Measurements from ENCODE around the gene OR4M1.
"Not testable (repeated sequence)": the region's sequence is repeated elsewhere in the genome, so short reads cannot be mapped to it uniquely, and the experiment has no call there.

OR4M1 gene, protein sequence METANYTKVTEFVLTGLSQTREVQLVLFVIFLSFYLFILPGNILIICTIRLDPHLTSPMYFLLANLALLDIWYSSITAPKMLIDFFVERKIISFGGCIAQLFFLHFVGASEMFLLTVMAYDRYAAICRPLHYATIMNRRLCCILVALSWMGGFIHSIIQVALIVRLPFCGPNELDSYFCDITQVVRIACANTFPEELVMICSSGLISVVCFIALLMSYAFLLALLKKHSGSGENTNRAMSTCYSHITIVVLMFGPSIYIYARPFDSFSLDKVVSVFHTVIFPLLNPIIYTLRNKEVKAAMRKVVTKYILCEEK

DNA sequence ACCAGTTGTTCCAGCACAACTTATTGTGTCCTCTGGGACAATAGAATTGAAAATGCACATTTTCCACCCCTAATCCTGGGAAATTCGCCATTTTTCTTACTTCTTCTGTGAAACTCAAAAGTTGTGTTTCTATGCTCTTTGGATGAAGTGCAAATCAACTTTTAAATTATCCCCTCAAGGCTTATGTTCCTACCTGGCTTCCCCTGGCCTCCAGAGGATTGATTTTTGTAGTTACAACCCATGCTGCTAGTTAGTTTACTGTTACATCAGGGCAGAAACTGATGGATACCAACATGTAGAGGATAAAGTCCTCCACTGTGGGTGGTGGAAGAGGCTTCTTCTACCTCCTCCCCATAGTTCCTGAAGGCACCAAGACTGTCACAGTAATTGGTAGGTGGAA is at the start of gene OR4M1:
Gene OR4M1 (plus strand): TSS at position 301 of the 400 bp plus-strand sequence. CDS start 6,819 bp downstream, outside the sequence.
- DNase-seq, result not testable (repeated sequence)

DNA sequence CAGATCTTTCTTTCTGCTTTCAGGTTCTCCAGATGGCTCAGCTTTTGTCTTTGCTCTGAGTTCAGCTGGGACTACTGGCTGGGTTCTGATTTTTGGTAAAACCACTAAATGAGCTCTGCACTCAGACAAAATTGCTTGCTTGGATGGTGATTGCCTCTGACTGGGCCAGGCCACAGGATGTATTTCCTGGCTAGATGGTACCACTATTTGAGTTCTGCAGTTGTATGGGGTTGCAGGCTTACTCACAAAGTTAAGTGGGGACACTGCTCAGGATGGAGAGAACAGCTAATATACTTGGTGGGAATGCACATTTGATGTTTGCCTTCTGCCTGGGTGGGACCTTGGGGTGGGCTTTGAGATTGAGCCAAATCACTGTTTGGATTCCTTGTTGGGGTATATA is 43.9 kb upstream of the OR4M1 start:
- no peak for DNase-seq

DNA sequence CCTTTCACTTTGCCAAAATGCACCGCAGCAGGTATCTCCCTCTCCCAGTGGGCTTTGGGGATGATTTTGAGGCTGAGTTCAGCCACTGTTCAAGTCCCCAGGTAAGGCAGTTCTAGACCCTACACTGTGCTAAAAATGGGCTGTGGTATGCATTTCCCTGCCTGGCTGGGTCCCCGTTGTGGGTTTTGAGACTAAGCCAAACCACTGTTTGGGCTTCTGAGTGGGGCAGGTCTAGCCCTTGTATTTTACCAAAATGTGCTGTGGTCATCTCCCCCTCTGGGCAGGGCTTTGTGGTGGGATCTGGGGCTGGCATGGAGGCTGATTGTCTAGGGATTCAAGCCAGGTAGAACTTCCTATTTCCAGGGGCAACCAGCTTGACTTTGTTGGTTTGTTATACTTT is 43.5 kb upstream of the OR4M1 start:
- no peak for DNase-seq

DNA sequence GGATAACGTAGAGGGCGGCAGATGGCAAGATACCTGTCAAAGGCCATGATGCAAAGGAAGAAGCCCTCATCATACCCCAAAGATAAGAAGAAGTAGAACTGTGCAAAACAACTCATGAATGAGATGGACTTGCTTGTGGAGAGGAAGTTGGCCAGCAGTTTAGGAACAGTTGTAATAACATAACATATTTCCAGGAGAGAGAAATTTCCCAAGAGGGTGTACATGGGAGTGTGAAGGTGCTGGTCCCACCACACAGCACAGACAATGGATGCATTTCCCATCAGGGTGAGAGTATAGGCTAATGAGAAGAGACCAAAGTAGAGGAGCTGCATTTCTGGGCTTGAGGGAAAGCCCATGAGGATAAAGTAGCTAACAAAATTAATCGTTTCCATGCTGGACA is 39.4 kb upstream of the OR4M1 start:
- DNase-seq, result not testable (repeated sequence)

DNA sequence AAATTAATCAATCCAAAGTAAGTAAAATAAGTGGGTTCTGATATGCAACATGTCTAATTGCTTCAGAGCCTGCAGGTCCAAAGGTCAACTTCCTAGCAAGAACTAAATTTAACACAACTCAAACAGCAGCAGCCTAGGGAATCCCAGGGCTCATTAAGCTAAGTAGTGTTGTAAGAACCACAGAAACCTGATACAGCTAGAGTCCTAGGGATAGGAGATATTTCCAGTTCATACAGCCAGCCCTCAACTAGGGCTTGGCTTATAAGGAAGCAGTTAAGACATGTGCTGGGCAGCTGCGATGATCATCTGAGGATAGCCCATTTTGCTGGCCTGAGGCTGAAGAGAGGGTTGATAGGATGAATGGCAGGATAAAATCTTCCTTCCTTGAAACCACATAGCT is 30.0 kb upstream of the OR4M1 start, which contains the start of gene OR4Q3:
Gene OR4Q3 (plus strand): TSS at position 316 of the 400 bp plus-strand sequence.
- no peak for DNase-seq

DNA sequence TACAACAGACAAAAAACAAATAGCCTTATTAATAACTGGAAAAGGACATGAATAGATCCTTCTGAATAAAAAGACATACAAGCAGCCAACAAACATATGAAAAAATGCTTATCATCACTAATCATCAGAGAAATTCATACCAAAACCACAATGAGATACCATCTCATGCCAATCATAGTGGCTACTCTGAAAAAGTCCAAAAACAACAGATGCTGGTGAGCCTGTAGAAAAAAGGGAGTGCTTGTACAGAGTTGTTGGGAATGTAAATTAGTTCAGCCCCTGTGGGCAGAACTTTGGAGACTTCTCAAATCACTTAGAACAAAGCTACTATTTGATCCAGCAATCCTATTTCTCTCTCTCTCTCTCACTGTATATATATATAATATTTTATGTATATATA is 21.0 kb upstream of the OR4M1 start:
- not testable (repeated sequence) for DNase-seq

DNA sequence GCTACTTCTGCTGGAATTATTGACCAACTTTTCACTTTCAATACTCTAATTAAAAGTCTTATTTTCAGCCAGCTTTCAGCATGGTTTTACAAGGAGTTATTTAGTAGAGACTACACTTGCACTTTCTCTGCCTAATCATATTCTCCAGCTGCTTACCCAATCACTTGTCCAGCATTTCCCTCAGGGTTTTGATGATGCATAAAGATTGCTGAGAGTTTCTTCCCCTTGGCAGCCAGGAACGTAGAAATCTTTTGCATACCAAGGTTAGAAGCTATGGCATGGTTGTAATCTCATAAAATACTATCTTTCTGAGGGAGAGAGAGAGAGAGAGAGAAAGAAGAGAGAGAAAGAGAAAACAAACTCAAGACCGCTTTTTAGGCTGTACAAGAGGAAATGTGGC is 19.1 kb upstream of the OR4M1 start:
- no peak for DNase-seq

DNA sequence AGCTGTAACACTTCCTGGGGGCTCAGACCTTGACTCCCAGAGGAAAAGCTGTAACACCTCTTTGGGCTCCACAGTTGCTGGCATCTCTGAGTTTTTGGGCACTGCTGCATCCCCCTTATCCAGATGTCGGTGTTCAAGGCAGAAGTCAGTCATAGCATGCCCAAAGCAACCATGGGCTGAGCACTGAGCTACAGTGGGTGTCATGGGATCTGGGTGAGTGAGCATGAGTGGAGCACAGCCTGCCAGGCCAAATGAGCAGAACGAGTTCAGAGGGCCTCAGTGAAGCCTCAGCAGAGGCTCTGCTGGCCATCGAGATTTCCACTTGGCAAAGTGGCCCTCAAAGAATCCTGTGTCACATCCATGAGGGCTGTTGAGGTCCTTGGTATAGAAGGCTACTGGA is 1.8 kb upstream of the OR4M1 start:
- DNase-seq, result not testable (repeated sequence)

DNA sequence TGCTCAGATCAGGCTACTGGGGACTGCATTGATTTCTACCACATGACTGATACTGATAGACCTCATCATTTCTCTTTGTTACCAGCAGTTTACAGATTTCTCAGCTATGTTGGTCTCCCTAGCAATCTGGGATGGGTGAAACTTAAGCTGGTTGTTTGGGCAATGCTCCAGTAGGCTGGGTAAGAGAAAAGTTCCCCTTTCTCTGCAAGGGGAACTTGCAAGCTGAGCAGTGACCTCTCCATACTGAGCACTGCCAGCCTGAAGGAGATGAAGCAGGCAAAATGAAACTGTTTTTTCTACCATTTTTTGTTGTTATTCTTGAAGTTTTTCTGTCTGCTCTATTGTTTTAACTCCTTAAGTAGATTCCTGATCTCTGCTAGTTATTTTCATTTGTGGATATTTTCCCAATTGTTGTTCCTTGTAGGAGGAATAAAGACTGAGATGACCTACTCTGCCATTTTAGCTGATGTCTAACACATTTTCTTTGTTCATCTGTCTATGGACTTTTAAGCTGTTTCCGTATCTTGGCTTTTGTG is 1.3 kb upstream of the OR4M1 start:
- no peak for DNase-seq

DNA sequence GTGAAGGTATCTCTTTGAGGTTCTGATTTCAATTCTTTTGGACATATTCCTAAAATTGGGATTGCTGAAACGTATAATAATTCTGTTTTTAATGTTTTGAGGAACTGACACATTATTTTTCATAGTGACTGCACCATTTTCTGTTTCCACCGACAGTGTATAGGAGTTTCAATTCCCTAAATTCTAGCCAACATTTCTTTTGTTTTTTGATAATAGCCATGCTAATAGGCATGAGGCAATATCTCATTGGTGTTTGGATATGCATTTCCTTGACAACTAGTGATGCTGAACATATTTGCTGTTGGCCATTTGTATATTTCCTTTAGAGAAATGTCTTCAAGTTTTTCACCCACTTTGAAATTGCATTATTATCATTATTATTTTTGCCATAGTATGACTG is 850 bp upstream of the OR4M1 start:
- DNase-seq, result not testable (repeated sequence)

DNA sequence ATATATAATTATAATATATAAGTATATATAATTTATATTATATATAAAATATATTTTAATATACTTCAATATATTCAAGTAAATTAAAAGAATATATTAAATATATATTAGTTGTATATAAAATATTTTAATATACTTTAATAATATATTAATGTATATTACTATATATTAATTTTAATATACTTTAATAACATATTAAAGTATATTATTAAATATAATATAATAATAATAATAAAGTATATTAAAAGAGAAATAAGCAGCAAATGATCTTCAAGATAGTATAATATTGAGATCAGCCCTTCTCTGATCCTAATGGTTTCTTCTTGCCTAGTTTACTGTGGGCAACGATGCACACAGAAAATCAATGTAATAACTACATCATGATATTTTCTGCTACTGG is 2.3 kb downstream of the OR4M1 start:
- no peak for DNase-seq

DNA sequence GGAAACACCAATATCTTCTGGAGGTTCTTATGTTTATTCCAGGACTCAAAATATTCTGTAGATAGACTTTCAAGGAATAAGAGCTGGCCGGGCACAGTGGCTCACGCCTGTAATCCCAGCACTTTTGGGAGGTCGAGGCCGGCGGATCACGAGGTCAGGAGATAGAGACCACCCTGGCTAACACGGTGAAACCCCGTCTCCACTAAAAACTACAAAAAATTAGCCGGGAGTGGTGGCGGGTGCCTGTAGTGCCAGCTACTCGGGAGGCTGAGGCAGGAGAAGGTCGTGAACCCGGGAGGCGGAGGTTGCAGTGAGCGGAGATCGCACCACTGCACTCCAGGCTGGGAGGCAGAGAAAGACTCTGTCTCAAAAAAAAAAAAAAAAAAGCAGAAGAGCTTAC is 12.5 kb downstream of the OR4M1 start:
- DNase-seq, result not testable (repeated sequence)

DNA sequence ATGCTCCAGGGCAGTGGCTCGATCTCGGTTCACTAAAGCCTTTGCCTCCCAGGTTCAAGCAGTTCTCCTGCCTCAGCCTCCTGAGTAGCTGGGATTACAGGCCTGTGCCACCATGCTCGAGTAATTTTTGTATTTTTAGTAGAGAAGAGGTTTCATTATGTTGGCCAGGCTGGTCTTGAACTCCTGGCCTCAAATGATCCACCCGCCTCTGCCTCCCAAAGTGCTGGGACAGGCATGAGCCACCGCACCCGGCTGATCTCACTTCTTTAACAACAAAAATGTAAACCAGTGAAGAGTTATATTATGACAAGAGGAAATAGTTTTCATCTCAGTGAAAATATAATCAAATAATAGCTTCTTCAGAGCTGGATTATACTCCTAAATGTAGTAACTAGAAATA is 14.0 kb downstream of the OR4M1 start:
- not testable (repeated sequence) for DNase-seq

DNA sequence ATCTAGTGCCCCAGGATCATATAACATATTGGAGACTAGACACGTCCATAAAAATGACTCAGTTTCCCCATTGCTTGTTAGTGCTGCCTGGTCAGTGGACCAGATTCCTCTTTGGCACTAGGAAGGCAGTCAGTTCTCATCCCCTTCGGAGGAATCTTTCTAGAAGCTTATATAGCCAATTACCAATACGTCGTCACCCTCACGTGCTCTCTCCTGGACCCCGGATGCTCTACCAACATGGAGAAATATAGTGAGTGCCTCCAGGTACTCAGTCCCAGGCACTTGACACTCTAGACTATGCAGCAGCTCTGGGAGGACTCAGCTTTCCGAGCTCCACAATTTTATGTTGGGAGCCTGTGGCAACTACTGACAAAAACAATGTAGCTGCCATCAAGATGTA is 14.8 kb downstream of the OR4M1 start:
- DNase-seq, result not testable (repeated sequence)

DNA sequence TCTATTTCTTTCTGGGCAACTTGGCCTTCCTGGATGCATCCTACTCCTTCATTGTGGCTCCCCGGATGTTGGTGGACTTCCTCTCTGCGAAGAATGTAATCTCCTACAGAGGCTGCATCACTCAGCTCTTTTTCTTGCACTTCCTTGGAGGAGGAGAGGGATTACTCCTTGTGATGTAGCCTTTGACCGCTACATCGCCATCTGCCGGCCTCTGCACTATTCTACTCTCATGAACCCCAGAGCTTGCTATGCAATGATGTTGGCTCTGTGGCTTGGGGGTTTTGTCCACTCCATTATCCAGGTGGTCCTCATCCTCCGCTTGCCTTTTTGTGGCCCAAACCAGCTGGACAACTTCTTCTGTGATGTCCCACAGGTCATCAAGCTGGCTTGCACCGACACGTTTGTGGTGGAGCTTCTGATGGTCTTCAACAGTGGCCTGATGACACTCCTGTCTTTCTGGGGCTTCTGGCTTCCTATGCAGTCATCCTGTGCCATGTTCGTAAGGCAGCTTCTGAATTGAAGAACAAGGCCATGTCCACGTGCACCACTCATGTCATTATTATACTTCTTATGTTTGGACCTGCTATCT is 23.3 kb downstream of the OR4M1 start:
- DNase-seq, result not testable (repeated sequence)

DNA sequence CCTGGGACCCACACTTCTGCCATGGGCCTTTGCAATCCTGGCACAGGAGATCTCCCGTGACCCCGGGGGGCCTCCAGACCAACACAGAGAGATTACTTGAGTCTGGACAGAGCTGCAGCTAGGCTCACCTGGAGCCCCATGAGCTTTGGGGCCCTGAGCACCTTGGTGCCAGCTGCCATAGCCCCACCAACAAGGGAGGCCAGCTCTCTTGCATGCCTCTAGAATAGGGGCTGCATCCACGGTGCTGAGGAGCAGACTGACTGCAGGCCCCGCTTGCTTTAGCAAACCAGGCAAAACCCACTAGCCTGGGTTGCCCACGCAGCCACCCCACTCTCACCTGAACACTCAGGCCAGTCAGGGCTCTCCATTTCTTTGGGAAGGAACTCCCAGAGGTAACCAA is 26.6 kb downstream of the OR4M1 start:
- DNase-seq, result no peak

DNA sequence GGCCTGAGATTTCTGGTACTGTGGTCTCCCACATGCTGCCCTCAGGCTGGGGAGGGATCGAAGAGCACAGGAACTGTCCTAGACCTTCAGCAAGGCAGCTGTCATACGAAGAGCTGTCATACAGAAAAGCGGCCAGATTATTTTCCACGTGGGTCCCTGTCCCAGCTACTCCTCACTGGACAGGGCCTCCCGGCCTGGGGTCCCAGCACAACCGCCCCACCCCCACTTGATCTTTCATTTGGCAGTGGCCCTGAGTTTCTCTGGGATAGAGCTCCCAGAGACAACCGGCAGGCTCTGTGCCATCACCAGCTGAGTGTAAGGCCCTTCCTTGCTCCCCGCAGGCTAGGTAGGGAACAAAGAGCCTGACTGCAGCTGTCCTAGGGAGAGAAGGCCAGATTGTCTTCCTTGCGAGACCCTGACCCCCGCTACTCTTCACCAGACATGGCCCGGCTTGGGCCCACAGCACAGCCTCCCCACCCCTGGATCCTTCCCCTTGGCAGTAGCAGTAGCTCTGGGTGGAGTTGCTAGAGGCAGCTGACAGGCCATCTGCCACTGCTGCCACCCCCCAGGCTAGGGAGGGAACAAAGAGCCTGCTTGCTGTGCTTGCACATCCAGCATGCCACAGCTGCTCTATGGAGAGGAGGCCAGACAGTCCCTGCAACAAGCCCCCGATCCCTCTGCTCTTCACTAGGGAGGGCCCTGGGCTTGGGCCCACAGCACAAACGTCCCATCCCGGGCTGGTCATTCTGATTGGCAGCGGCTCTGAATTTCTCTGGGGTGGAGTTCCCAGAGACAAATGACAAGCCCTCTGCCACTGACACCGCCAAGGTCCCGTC is 27.2 kb downstream of the OR4M1 start:
- DNase-seq, result no peak

DNA sequence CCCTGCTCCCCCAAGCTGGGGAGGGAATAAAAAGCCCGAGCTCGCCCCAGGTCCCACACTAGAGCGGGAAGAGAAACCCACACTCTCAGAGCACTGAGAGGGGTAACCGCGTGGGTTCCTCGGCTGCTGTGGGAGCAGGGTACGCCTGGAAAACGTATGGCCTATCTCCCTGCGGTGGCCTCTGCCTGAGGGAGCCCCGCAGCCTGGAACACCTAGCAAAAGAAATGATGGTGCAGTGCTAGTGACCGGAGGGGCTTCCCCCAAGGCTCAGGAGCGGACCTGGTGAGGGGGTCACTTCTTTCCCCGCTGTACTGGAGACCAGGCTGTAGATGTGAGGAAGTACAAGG is 27.8 kb downstream of the OR4M1 start:
- DNase-seq, result no peak

DNA sequence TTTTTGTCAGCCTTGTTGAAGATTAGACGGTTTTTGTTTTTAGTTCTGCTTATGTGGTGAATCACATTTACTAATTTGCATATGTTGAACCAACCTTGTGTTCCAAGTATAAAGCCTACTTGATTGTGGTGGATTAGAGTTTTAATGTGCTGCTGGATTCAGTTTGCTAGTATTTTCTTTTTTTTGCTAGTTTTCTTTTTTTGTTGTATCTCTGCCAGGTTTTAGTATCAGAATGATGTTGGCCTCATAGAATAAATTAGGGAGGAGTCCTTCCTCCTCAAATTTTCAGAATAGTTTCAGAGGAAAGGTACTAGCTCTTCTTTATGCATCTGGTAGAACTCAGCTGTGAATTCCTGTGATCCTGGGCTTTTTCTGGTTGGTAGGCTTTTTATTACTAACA is 30.2 kb downstream of the OR4M1 start, which contains the start of gene OR4N2:
Gene OR4N2 (plus strand): TSS at position 301 of the 400 bp plus-strand sequence. CDS start 23,679 bp downstream, outside the sequence.
- not testable (repeated sequence) for DNase-seq

DNA sequence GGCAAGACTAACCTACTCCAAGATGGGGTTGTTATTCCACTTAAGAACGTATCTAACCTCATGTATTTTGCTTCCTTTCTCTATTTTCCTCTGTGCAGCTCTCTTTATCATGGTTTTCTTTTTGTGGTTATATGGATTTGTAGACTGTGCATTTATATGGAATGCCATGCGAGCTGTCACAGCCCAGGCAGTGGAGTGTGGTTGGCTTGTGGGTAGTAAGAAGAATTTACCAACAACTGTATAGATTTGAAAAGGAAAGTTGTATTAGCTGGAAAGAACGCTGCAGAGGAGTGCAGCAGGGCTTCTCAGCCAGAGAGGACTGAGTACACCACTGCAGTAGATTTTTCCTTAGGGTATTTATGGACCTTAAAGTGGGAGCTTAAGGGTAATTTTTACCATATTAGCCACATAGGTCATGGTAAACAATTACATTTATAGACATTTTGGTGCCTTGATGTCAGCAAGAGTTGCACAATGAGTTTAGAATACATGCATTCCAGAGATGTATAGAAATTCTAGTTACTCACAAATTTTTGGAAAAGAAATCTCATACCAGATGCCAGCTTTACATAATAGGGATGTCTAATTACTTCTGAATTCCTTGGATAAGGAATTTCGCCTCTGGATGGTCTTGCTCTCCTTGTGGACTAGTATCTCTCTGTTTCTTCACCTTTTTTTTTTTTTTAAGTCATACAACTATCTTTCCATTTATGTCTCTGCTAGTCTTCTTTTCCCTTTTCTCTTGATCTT is 40.0 kb downstream of the OR4M1 start:
- DNase-seq, result not testable (repeated sequence)

DNA sequence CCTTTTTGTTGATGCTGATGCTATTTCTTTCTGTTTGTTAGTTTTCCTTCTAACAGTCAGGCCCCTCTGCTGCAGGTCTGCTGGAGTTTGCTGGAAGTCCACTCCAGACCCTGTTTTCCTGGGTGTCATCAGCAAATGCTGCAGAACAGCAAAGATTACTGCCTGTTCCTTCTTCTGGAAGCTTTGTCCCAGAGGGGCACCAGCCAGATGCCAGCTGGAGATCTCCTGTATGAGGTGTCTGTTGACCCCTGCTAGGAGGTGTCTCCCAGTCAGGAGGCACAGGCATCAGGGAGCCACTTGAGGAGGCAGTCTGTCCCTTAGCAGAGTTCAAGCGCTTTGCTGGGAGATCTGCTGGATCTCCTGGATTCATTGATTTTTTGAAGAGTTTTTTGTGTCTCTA is 46.6 kb downstream of the OR4M1 start:
- DNase-seq, result not testable (repeated sequence)

DNA sequence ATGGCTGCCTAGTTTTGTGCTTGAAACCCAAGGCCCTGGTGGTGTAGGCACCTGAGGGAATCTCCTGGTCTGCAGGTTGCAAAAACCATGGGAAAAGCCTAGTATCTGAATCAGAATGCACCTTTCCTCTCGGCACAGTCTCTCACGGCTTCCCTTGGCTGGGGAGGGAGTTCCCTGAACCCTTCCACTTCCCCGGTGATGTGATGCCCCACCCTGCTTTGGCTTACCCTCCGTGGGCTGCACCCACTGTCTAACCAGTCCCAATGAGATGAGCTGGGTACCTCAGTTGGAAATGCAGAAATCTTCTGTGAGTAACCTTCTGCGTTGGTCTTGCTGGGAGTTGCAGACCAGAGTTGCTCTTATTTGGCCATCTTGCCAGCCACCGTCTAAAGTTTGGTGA is 47.7 kb downstream of the OR4M1 start:
- not testable (repeated sequence) for DNase-seq

DNA sequence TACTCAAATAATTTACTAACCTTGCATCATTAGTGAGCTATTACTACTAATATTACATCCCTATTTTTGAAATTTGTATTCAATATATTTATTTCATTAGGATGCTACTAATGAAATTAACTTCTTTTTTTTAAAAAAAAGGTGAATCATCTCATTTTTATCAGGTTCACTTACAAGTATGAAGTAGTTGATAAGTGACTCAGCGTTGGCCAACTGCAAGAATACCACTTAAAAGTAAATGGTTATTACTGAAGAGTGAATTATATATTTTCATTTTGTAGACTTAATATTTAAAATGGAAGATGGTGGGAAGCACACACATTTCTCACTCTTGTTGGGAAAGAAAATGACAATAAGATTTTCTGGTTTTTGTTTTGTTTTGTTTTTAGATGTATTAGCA is 49.9 kb downstream of the OR4M1 start:
- no peak for DNase-seq
